Activated CD4-positive, alpha-beta T cell treated with anti-CD3 and anti-CD28 coated beads, Interleukin-2, amount 50 U/mL, for 48 hours (primary cell): ENCODE measurements around the gene PHF21A.
"Not testable (repeated sequence)": the region's sequence is repeated elsewhere in the genome, so short reads cannot be mapped to it uniquely, and the experiment has no call there.

ENCODE experiments used
- DNase-seq, 2 experiments: peaks; one replicate each; pipeline ENCODE4 v3.0.0-alpha.2; 2020

PHF21A gene

GRCh38 chr11:46026606-46027293, 94.5 kb downstream of the PHF21A start:
- DNase-seq = no peak

GRCh38 chr11:46020084-46020599, 101.1 kb downstream of the PHF21A start:
- DNase-seq = no peak

GRCh38 chr11:46018651-46019050, 102.6 kb downstream of the PHF21A start:
- DNase-seq = no peak

- DNase-seq = no peak
Observed at GRCh38 chr11:46017341-46017740, 103.9 kb downstream of the PHF21A start.

- no peak for DNase-seq
Observed at GRCh38 chr11:46015941-46016340, 105.3 kb downstream of the PHF21A start.

- DNase-seq = not testable (repeated sequence)
Observed at GRCh38 chr11:46014168-46014567, 107.1 kb downstream of the PHF21A start.

- DNase-seq = no peak
Observed at GRCh38 chr11:46012185-46012584, 109.1 kb downstream of the PHF21A start.

- DNase-seq = no peak
Observed at GRCh38 chr11:46010100-46010499, 111.2 kb downstream of the PHF21A start.

GRCh38 chr11:46009647-46010046, 111.6 kb downstream of the PHF21A start:
- no peak for DNase-seq

- DNase-seq = no peak
Observed at GRCh38 chr11:46006418-46007070, 114.7 kb downstream of the PHF21A start.

- no peak for DNase-seq
Observed at GRCh38 chr11:46003572-46003971, 117.7 kb downstream of the PHF21A start.

GRCh38 chr11:46002189-46002588, 119.1 kb downstream of the PHF21A start:
- no peak for DNase-seq

- no peak for DNase-seq
Observed at GRCh38 chr11:46001448-46001914, 119.8 kb downstream of the PHF21A start.

GRCh38 chr11:45997599-45997998, 123.7 kb downstream of the PHF21A start:
- DNase-seq = no peak

GRCh38 chr11:45995342-45995734, 125.9 kb downstream of the PHF21A start:
- no peak for DNase-seq

GRCh38 chr11:45994371-45995341, 126.6 kb downstream of the PHF21A start:
- DNase-seq = no peak

GRCh38 chr11:45993531-45994001, 127.7 kb downstream of the PHF21A start:
- no peak for DNase-seq

GRCh38 chr11:45988921-45989320, 132.3 kb downstream of the PHF21A start:
- DNase-seq = no peak

- DNase-seq = no peak
Observed at GRCh38 chr11:45985212-45985611, 136.0 kb downstream of the PHF21A start.

- no peak for DNase-seq
Observed at GRCh38 chr11:45984192-45984591, 137.1 kb downstream of the PHF21A start.

- no peak for DNase-seq
Observed at GRCh38 chr11:45983471-45983845, 137.8 kb downstream of the PHF21A start.

GRCh38 chr11:45982656-45983470, 138.4 kb downstream of the PHF21A start:
- DNase-seq = peak; percentile 46 to 61
